K562 (cell line): ENCODE measurements around the gene PDZD8. TPM values are rescaled to one million over a fixed set of nuclear protein-coding genes. Genes with fewer than 3 reads are reported as not detected.
A peak's percentile ranks its signal among the peaks of the same experiment; 100 is the strongest.

Experiments
- ATAC-seq: fragments of 200-7000 bp; cut with Tn5 transposase; 3 replicates; pipeline ENCODE4 v1.9.1; 2020; ENCODE audit warnings: moderate library complexity
- BruUV-seq: library from RNA; stranded (reverse); fragments of 400-500 nt; replicated peaks from 2 replicates; lab custom pipeline; 2021; lab: Mats Ljungman, UMichigan
- CTCF ChIA-PET: fragments of 300-600 bp; formaldehyde crosslinking; extraction: SDS; loops from one replicate; lab custom pipeline; 2021; ENCODE audit warnings: low intra/inter-chr PET ratio; lab: Yijun Ruan, JAX
- POLR2A ChIA-PET: fragments of 300-600, 350-650 bp; sonication (Branson Sonifier 250); formaldehyde crosslinking; extraction: SDS; loops from one replicate; lab custom pipeline; 2021; ENCODE audit warnings: antibody characterized with exemption, inconsistent platforms; lab: Yijun Ruan, JAX
- DNase-seq, 4 experiments: peaks; one replicate each; pipeline versions ENCODE4 v3.0.0 to v3.0.0-alpha.2; 2011 to 2018; ENCODE audit warnings: low spot score in 3 of 4, mixed read lengths in 3 of 4; ENCODE audit errors: extremely low read depth in 1 of 4
- FAIRE-seq: peaks from 2 replicates; lab custom pipeline; 2011; peaks lifted over from hg19 to GRCh38; lab: Jason Lieb, UNC
- H2AFZ ChIP-seq: 2 replicates; pipeline ENCODE4 v1.6.0; 2011; ENCODE audit warnings: low read depth, low read length, control low read depth, inconsistent platforms
- H3K27ac ChIP-seq: fragments of 200-600 bp; 3 replicates; pipeline ENCODE4 v1.8.0; 2011; ENCODE audit warnings: low read depth, mild to moderate bottlenecking, control low read depth, inconsistent platforms, low read length, moderate library complexity, mixed read lengths; ENCODE audit errors: extremely low read depth
- H3K27me3 ChIP-seq, 2 experiments: fragments of 300-600 bp in 1 of 2; 2 replicates in 1 of 2; 3 replicates in 1 of 2; pipeline versions ENCODE4 v1.6.0 to v1.8.0; 2011; ENCODE audit warnings: inconsistent platforms in 2 of 2, low read length in 2 of 2, mild to moderate bottlenecking in 1 of 2, mixed read lengths in 1 of 2, moderate library complexity in 1 of 2; ENCODE audit not compliant: control insufficient read depth in 2 of 2, insufficient read depth in 2 of 2
- H3K36me3 ChIP-seq: fragments of 300-600 bp; 3 replicates; pipeline ENCODE4 v1.8.0; 2011; ENCODE audit warnings: mild to moderate bottlenecking, low read length, inconsistent platforms; ENCODE audit not compliant: control insufficient read depth, insufficient read depth
- H3K4me1 ChIP-seq, 2 experiments: fragments of 200-600 bp in 1 of 2; replicated peaks in 1 of 2; 2 replicates in 1 of 2; 3 replicates in 1 of 2; pipeline versions ENCODE4 v1.5.1 to v1.8.0; 2011; ENCODE audit warnings: inconsistent platforms in 2 of 2, low read length in 2 of 2, mild to moderate bottlenecking in 1 of 2, mixed read lengths in 1 of 2, moderate library complexity in 1 of 2; ENCODE audit not compliant: control insufficient read depth in 2 of 2, insufficient read depth in 2 of 2
- H3K4me2 ChIP-seq: 2 replicates; pipeline ENCODE4 v1.6.1; 2011; ENCODE audit warnings: low read length, control low read depth, inconsistent platforms, mixed read lengths; ENCODE audit not compliant: insufficient read depth
- H3K4me3 ChIP-seq: fragments of 200-600 bp; sonication (generic), shearing (Covaris generic); 2 replicates; pipeline ENCODE4 v1.5.1; 2016; ENCODE audit warnings: control low read depth, inconsistent platforms
- H3K79me2 ChIP-seq: fragments of 200-600 bp; 3 replicates; pipeline ENCODE4 v1.8.0; 2011; ENCODE audit warnings: low read length, inconsistent platforms; ENCODE audit not compliant: control insufficient read depth, insufficient read depth
- H3K9ac ChIP-seq, 2 experiments: 2 replicates each; pipeline versions ENCODE4 v1.6.0 to v1.6.1; 2011; ENCODE audit warnings: low read depth in 2 of 2, low read length in 2 of 2, control low read depth in 1 of 2, inconsistent platforms in 1 of 2, mild to moderate bottlenecking in 1 of 2, mixed read lengths in 1 of 2; ENCODE audit not compliant: insufficient read depth in 1 of 2
- H3K9me1 ChIP-seq: one replicate; pipeline ENCODE4 v1.6.0; 2011; ENCODE audit warnings: inconsistent platforms, mild to moderate bottlenecking, low read length, moderate library complexity; ENCODE audit not compliant: control insufficient read depth, insufficient read depth
- H3K9me3 ChIP-seq: replicated peaks from 2 replicates; pipeline ENCODE4 v1.5.1; 2011; ENCODE audit warnings: low read depth, low read length, inconsistent platforms; ENCODE audit not compliant: control insufficient read depth, insufficient read depth
- H4K20me1 ChIP-seq: replicated peaks from 2 replicates; pipeline ENCODE4 v1.6.1; 2011; ENCODE audit warnings: low read length, inconsistent platforms, mixed read lengths; ENCODE audit not compliant: control insufficient read depth, insufficient read depth
- ATF7 ChIP-seq: fragments of 450-650 bp; IDR thresholded peaks from 2 replicates; pipeline ENCODE4 v1.7.1; 2014; ENCODE audit warnings: mild to moderate bottlenecking, moderate library complexity
- ELF1 ChIP-seq: fragments of 200-800 bp; sonication (Bioruptor generic); IDR thresholded peaks from 2 replicates; pipeline ENCODE4 v1.6.1; 2016; ENCODE audit warnings: missing genetic modification characterization, missing compliant biosample characterization
- GTF2E2 ChIP-seq: fragments of 200-800 bp; sonication (Bioruptor generic); IDR thresholded peaks from 2 replicates; pipeline ENCODE4 v1.6.1; 2016; ENCODE audit warnings: missing genetic modification characterization, missing compliant biosample characterization
- NR2F6 ChIP-seq: fragments of 450-650 bp; formaldehyde crosslinking; IDR thresholded peaks from 2 replicates; pipeline ENCODE4 v1.4.0; 2020; ENCODE audit warnings: mild to moderate bottlenecking
- PBX2 ChIP-seq, 2 experiments: IDR thresholded peaks in 1 of 2; conservative IDR thresholded peaks in 1 of 2; 2 replicates each; pipeline ENCODE4 v1.6.1; 2016; ENCODE audit warnings: low read depth in 2 of 2, mild to moderate bottlenecking in 1 of 2, missing compliant biosample characterization in 1 of 2, missing genetic modification characterization in 1 of 2, moderate library complexity in 1 of 2
- POLR2G ChIP-seq: fragments of 200-400 bp; formaldehyde crosslinking; IDR thresholded peaks from 2 replicates; pipeline ENCODE4 v1.6.1; 2017; ENCODE audit warnings: low read depth, mild to moderate bottlenecking, antibody characterized with exemption, low read length, moderate library complexity
- ZNF12 ChIP-seq: sonication (generic); formaldehyde crosslinking; IDR thresholded peaks from 2 replicates; pipeline ENCODE4 v1.4.0; 2020; ENCODE audit warnings: mild to moderate bottlenecking, missing genetic modification reagents
- ZNF121 ChIP-seq: sonication (generic); formaldehyde crosslinking; conservative IDR thresholded peaks from 2 replicates; pipeline ENCODE4 v1.8.0; 2022; ENCODE audit warnings: missing genetic modification reagents
- ZNF431 ChIP-seq: sonication (generic); formaldehyde crosslinking; IDR thresholded peaks from 2 replicates; pipeline ENCODE4 v1.8.0; 2022; ENCODE audit warnings: mild to moderate bottlenecking, missing genetic modification reagents
- ZNF589 ChIP-seq: fragments of 200-800 bp; sonication (Bioruptor generic); IDR thresholded peaks from 2 replicates; pipeline ENCODE4 v1.6.1; 2016; ENCODE audit warnings: low read depth, missing genetic modification characterization, missing compliant biosample characterization
- WGBS: fragments of 100-300 bp; shearing (Covaris generic); methylation state at CpG from one replicate; pipeline ENCODE4 v1.1.6; 2016; ENCODE audit warnings: low coverage, mixed read lengths; ENCODE audit not compliant: insufficient coverage; ENCODE audit errors: missing lambda C conversion rate; 5-methylcytosine and 5-hydroxymethylcytosine counted together
- in situ Hi-C: fragments of 300-500 bp; cut with MboI; formaldehyde crosslinking; loops from 4 replicates; pipeline ENCODE4 v1.15.0; 2018; ENCODE audit warnings: inconsistent platforms, mixed read lengths
- intact Hi-C: fragments of 100-400 bp; cut with micrococcal nuclease; formaldehyde crosslinking; loops from 2 replicates; pipeline ENCODE4 v1.14.2; 2022
- polyA plus RNA-seq, 8 experiments: library from polyadenylated mRNA; depleted of rRNA in 4 of 8; stranded (reverse) in 5 of 8; unstranded in 3 of 8; fragments of >200 nt; fragmentation: Nextera tagmentation in 2 of 8; fragmentation: Illumina TruSeq in 1 of 8; extraction: Ambion mirVana in 2 of 8; extraction: Trizol in 1 of 8; gene quantifications; 2 replicates each; pipeline versions ENCODE4 v1.2.1 to v1.2.3, GENCODE V29; 2011 to 2014; ENCODE audit warnings: inconsistent platforms in 1 of 8, missing spikeins in 1 of 8
- total RNA-seq, 7 experiments: library from RNA; depleted of rRNA in 6 of 7; stranded (reverse); fragments of >200 nt in 6 of 7; fragmentation: Illumina TruSeq in 2 of 7; extraction: Trizol in 2 of 7; gene quantifications; 2 replicates each; pipeline versions ENCODE4 v1.2.1 to v1.2.3, GENCODE V29; 2011 to 2021; ENCODE audit warnings: low replicate concordance in 1 of 7

Gene PDZD8
- total and polyA plus RNA-seq, 9 of the 15 experiments (the other 6 are each of a cell fraction or from before 2014, with no cell fraction given), result 5.5 to 53.4 (median 36.8) TPM

- FAIRE-seq, result no peak
- Histone ChIP-seq H3K9ac (no peak overlapping the region), H3K4me3 (no peak overlapping the region), H3K79me2 (no peaks in the 10 kb centered on the region), H3K4me2 (no peak overlapping the region), H3K27ac (no peak overlapping the region), H3K9me1 (no peaks in the 10 kb centered on the region), H3K27me3 (peaks cover 8 to 25% of the 10 kb centered on the region in 2 experiments; a peak in 3 of 5 replicates), H4K20me1 (no peaks in the 10 kb centered on the region), H3K4me1 (peaks cover 5 to 21% of the 10 kb centered on the region in 2 experiments; a peak in 3 of 5 replicates), H3K9me3 (no peaks in the 10 kb centered on the region), H3K36me3 (no peaks in the 10 kb centered on the region), H2AFZ (no peak overlapping the region)
- TF ChIP-seq ATF7, result no peak
- TF ChIP-seq ELF1, result no peak
- TF ChIP-seq ZNF121, result peak; percentile 23; the same call in 1 of the 2 replicates
- peak; percentile 60; the same call in 1 of the 2 replicates for TF ChIP-seq ZNF431 (CRISPR knock-in tag)
- 33% methylated on average over 10 of the region's 10 CpGs for WGBS
- ChIA-PET POLR2A (interaction anchor here (0.6 to 1.6 kb wide), 3 partner anchors 9 to 18 kb away, joined by 3 to 5 read pairs (median 4); no protein-coding TSS in a partner anchor), CTCF (no interaction called here)
- DNase-seq, result no peak
- no TSS peak for BruUV-seq
- in situ Hi-C loops (no loop called here), intact Hi-C loops (no loop called here)
- ATAC-seq, result peak; percentile 37
Measured at GRCh38 chr10:117262291-117262902, 112.8 kb downstream of the PDZD8 start.

- ATAC-seq (no peak), FAIRE-seq (no peak), DNase-seq (no peak)
- Histone ChIP-seq H4K20me1 (no peaks in the 10 kb centered on the region), H3K9ac (no peak overlapping the region), H3K27me3 (peaks cover 8 to 29% of the 10 kb centered on the region in 2 experiments; a peak in 3 of 5 replicates), H3K4me3 (no peak overlapping the region), H3K9me1 (no peaks in the 10 kb centered on the region), H3K27ac (no peak overlapping the region), H2AFZ (no peak overlapping the region), H3K4me2 (no peak overlapping the region), H3K4me1 (peaks cover 5 to 19% of the 10 kb centered on the region in 2 experiments; a peak in 3 of 5 replicates), H3K79me2 (no peaks in the 10 kb centered on the region), H3K36me3 (no peaks in the 10 kb centered on the region), H3K9me3 (no peaks in the 10 kb centered on the region)
- intact Hi-C loops (no loop called here), in situ Hi-C loops (no loop called here)
- CTCF ChIA-PET, result no interaction called here
- 13% methylated on average over 3 of the region's 3 CpGs for WGBS
- no TSS peak for BruUV-seq
- POLR2A ChIA-PET, result interaction anchor here (0.6 kb wide), 1 partner anchor 13 kb away, joined by 3 read pairs; no protein-coding TSS in a partner anchor
- TF ChIP-seq ZNF589 (no peak), POLR2G (no peak), ZNF12 (CRISPR knock-in tag) (no peak), GTF2E2 (tag) (no peak), NR2F6 (CRISPR knock-in tag) (no peak), PBX2 (CRISPR knock-in tag; IDR thresholded peaks at IDR 0.05; ENCODE audit: low read depth) (no peak), PBX2 (tag; conservative IDR thresholded peaks at IDR 0.05; ENCODE audit: low read depth) (no peak)
Measured at GRCh38 chr10:117261501-117261900, 113.7 kb downstream of the PDZD8 start.
